K562 (cell line): Measurements from ENCODE around the gene PAQR6. TPM values are rescaled to one million over a fixed set of nuclear protein-coding genes. Genes with fewer than 3 reads are reported as not detected.

Source experiments
- ATAC-seq: fragments of 200-7000 bp; cut with Tn5 transposase; 3 replicates; pipeline ENCODE4 v1.9.1; 2020; ENCODE audit warnings: moderate library complexity
- BruUV-seq: library from RNA; stranded (reverse); fragments of 400-500 nt; replicated peaks from 2 replicates; lab custom pipeline; 2021; lab: Mats Ljungman, UMichigan
- CTCF ChIA-PET: fragments of 300-600 bp; formaldehyde crosslinking; extraction: SDS; loops from one replicate; lab custom pipeline; 2021; ENCODE audit warnings: low intra/inter-chr PET ratio; lab: Yijun Ruan, JAX
- POLR2A ChIA-PET: fragments of 300-600, 350-650 bp; sonication (Branson Sonifier 250); formaldehyde crosslinking; extraction: SDS; loops from one replicate; lab custom pipeline; 2021; ENCODE audit warnings: antibody characterized with exemption, inconsistent platforms; lab: Yijun Ruan, JAX
- DNase-seq, 4 experiments: peaks; one replicate each; pipeline versions ENCODE4 v3.0.0 to v3.0.0-alpha.2; 2011 to 2018; ENCODE audit warnings: low spot score in 3 of 4, mixed read lengths in 3 of 4; ENCODE audit errors: extremely low read depth in 1 of 4
- FAIRE-seq: peaks from 2 replicates; lab custom pipeline; 2011; peaks lifted over from hg19 to GRCh38; lab: Jason Lieb, UNC
- H2AFZ ChIP-seq: 2 replicates; pipeline ENCODE4 v1.6.0; 2011; ENCODE audit warnings: low read depth, low read length, control low read depth, inconsistent platforms
- H3K27ac ChIP-seq: fragments of 200-600 bp; 3 replicates; pipeline ENCODE4 v1.8.0; 2011; ENCODE audit warnings: low read depth, mild to moderate bottlenecking, control low read depth, inconsistent platforms, low read length, moderate library complexity, mixed read lengths; ENCODE audit errors: extremely low read depth
- H3K27me3 ChIP-seq, 2 experiments: fragments of 300-600 bp in 1 of 2; 2 replicates in 1 of 2; 3 replicates in 1 of 2; pipeline versions ENCODE4 v1.6.0 to v1.8.0; 2011; ENCODE audit warnings: inconsistent platforms in 2 of 2, low read length in 2 of 2, mild to moderate bottlenecking in 1 of 2, mixed read lengths in 1 of 2, moderate library complexity in 1 of 2; ENCODE audit not compliant: control insufficient read depth in 2 of 2, insufficient read depth in 2 of 2
- H3K36me3 ChIP-seq: fragments of 300-600 bp; 3 replicates; pipeline ENCODE4 v1.8.0; 2011; ENCODE audit warnings: mild to moderate bottlenecking, low read length, inconsistent platforms; ENCODE audit not compliant: control insufficient read depth, insufficient read depth
- H3K4me1 ChIP-seq, 2 experiments: fragments of 200-600 bp in 1 of 2; replicated peaks in 1 of 2; 2 replicates in 1 of 2; 3 replicates in 1 of 2; pipeline versions ENCODE4 v1.5.1 to v1.8.0; 2011; ENCODE audit warnings: inconsistent platforms in 2 of 2, low read length in 2 of 2, mild to moderate bottlenecking in 1 of 2, mixed read lengths in 1 of 2, moderate library complexity in 1 of 2; ENCODE audit not compliant: control insufficient read depth in 2 of 2, insufficient read depth in 2 of 2
- H3K4me2 ChIP-seq: 2 replicates; pipeline ENCODE4 v1.6.1; 2011; ENCODE audit warnings: low read length, control low read depth, inconsistent platforms, mixed read lengths; ENCODE audit not compliant: insufficient read depth
- H3K4me3 ChIP-seq: fragments of 200-600 bp; sonication (generic), shearing (Covaris generic); 2 replicates; pipeline ENCODE4 v1.5.1; 2016; ENCODE audit warnings: control low read depth, inconsistent platforms
- H3K79me2 ChIP-seq: fragments of 200-600 bp; 3 replicates; pipeline ENCODE4 v1.8.0; 2011; ENCODE audit warnings: low read length, inconsistent platforms; ENCODE audit not compliant: control insufficient read depth, insufficient read depth
- H3K9ac ChIP-seq, 2 experiments: 2 replicates each; pipeline versions ENCODE4 v1.6.0 to v1.6.1; 2011; ENCODE audit warnings: low read depth in 2 of 2, low read length in 2 of 2, control low read depth in 1 of 2, inconsistent platforms in 1 of 2, mild to moderate bottlenecking in 1 of 2, mixed read lengths in 1 of 2; ENCODE audit not compliant: insufficient read depth in 1 of 2
- H3K9me1 ChIP-seq: one replicate; pipeline ENCODE4 v1.6.0; 2011; ENCODE audit warnings: inconsistent platforms, mild to moderate bottlenecking, low read length, moderate library complexity; ENCODE audit not compliant: control insufficient read depth, insufficient read depth
- H3K9me3 ChIP-seq: replicated peaks from 2 replicates; pipeline ENCODE4 v1.5.1; 2011; ENCODE audit warnings: low read depth, low read length, inconsistent platforms; ENCODE audit not compliant: control insufficient read depth, insufficient read depth
- H4K20me1 ChIP-seq: replicated peaks from 2 replicates; pipeline ENCODE4 v1.6.1; 2011; ENCODE audit warnings: low read length, inconsistent platforms, mixed read lengths; ENCODE audit not compliant: control insufficient read depth, insufficient read depth
- ATF3 ChIP-seq, 2 experiments: fragments of 450-650 bp in 1 of 2; sonication (generic) in 1 of 2; formaldehyde crosslinking in 1 of 2; IDR thresholded peaks in 1 of 2; conservative IDR thresholded peaks in 1 of 2; 2 replicates each; pipeline versions ENCODE4 v1.6.1 to v1.8.1; 2016 to 2023; ENCODE audit warnings: mild to moderate bottlenecking in 2 of 2, moderate library complexity in 2 of 2, inconsistent platforms in 1 of 2, missing genetic modification reagents in 1 of 2
- CTCFL ChIP-seq: IDR thresholded peaks from 2 replicates; pipeline ENCODE4 v1.6.1; 2011; ENCODE audit warnings: borderline replicate concordance, low read depth, mild to moderate bottlenecking, moderate library complexity, low read length; ENCODE audit not compliant: insufficient read depth, poor library complexity, severe bottlenecking
- STAT6 ChIP-seq: sonication (generic); formaldehyde crosslinking; IDR thresholded peaks from 2 replicates; pipeline ENCODE4 v1.8.1; 2023; ENCODE audit warnings: mild to moderate bottlenecking, missing genetic modification reagents
- ZNF133 ChIP-seq: fragments of 250-450 bp; sonication (Bioruptor Pico); IDR thresholded peaks from 2 replicates; pipeline ENCODE4 v1.4.0; 2020; ENCODE audit warnings: mild to moderate bottlenecking
- ZNF655 ChIP-seq: fragments of 250-450 bp; sonication (Bioruptor Pico); IDR thresholded peaks from 2 replicates; pipeline ENCODE4 v1.5.0; 2021
- WGBS: fragments of 100-300 bp; shearing (Covaris generic); methylation state at CpG from one replicate; pipeline ENCODE4 v1.1.6; 2016; ENCODE audit warnings: low coverage, mixed read lengths; ENCODE audit not compliant: insufficient coverage; ENCODE audit errors: missing lambda C conversion rate; 5-methylcytosine and 5-hydroxymethylcytosine counted together
- in situ Hi-C: fragments of 300-500 bp; cut with MboI; formaldehyde crosslinking; loops from 4 replicates; pipeline ENCODE4 v1.15.0; 2018; ENCODE audit warnings: inconsistent platforms, mixed read lengths
- intact Hi-C: fragments of 100-400 bp; cut with micrococcal nuclease; formaldehyde crosslinking; loops from 2 replicates; pipeline ENCODE4 v1.14.2; 2022
- polyA plus RNA-seq, 8 experiments: library from polyadenylated mRNA; depleted of rRNA in 4 of 8; stranded (reverse) in 5 of 8; unstranded in 3 of 8; fragments of >200 nt; fragmentation: Nextera tagmentation in 2 of 8; fragmentation: Illumina TruSeq in 1 of 8; extraction: Ambion mirVana in 2 of 8; extraction: Trizol in 1 of 8; gene quantifications; 2 replicates each; pipeline versions ENCODE4 v1.2.1 to v1.2.3, GENCODE V29; 2011 to 2014; ENCODE audit warnings: inconsistent platforms in 1 of 8, missing spikeins in 1 of 8
- total RNA-seq, 7 experiments: library from RNA; depleted of rRNA in 6 of 7; stranded (reverse); fragments of >200 nt in 6 of 7; fragmentation: Illumina TruSeq in 2 of 7; extraction: Trizol in 2 of 7; gene quantifications; 2 replicates each; pipeline versions ENCODE4 v1.2.1 to v1.2.3, GENCODE V29; 2011 to 2021; ENCODE audit warnings: low replicate concordance in 1 of 7

The PAQR6 gene
- total and polyA plus RNA-seq, 9 of the 15 experiments (the other 6 are each of a cell fraction or from before 2014, with no cell fraction given): 0.07 to 1.8 (median 0.62) TPM

GRCh38 chr1:156200044-156200443 is 47.8 kb downstream of the PAQR6 start:
- in situ Hi-C loops: no loop called here
- H3K27me3 ChIP-seq: no peaks in the 10 kb centered on the region
- no peak overlapping the region for H3K27ac ChIP-seq
- no peak overlapping the region for H2AFZ ChIP-seq
- FAIRE-seq: no peak
- BruUV-seq: no TSS peak
- no peak for TF ChIP-seq ZNF655 (CRISPR knock-in tag)
- no peak for TF ChIP-seq STAT6 (CRISPR knock-in tag)
- peak; percentile 50 for TF ChIP-seq ATF3 (IDR thresholded peaks at IDR 0.05)
- TF ChIP-seq ATF3 (CRISPR knock-in tag; conservative IDR thresholded peaks at IDR 0.05): no peak
- TF ChIP-seq ZNF133 (CRISPR knock-in tag): no peak
- no peak for TF ChIP-seq CTCFL
- POLR2A ChIA-PET: interaction anchor here (0.9 to 9.2 kb wide), 3 partner anchors 10 to 46 kb away, joined by 3 to 62 read pairs (median 21); partner anchors contain the start of gene PMF1
- H4K20me1 ChIP-seq: peaks cover 4% of the 10 kb centered on the region; the same call in 1 of the 2 replicates
- H3K36me3 ChIP-seq: peaks cover 63% of the 10 kb centered on the region
- H3K4me3 ChIP-seq: no peak overlapping the region
- no peak for ATAC-seq
- WGBS: 90% methylated on average over 8 of the region's 8 CpGs
- no peak overlapping the region for H3K4me2 ChIP-seq
- peaks cover 3 to 4% of the 10 kb centered on the region in 2 experiments; a peak in 4 of 5 replicates for H3K4me1 ChIP-seq
- H3K9ac ChIP-seq: peak overlapping the region in 1 of 2 experiments; percentile 3; a peak in 2 of 4 replicates
- peak in 1 of 4 experiments; percentile 4 for DNase-seq
- no peaks in the 10 kb centered on the region for H3K9me1 ChIP-seq
- H3K9me3 ChIP-seq: no peaks in the 10 kb centered on the region
- CTCF ChIA-PET: no interaction called here
- intact Hi-C loops: no loop called here
- peaks cover 38% of the 10 kb centered on the region for H3K79me2 ChIP-seq
